ENCODE measurements around the gene ABHD16B.

ABHD16B gene

GRCh38 chr20:63825331-63826118 lies 35.8 kb upstream of the ABHD16B start:
- Histone ChIP-seq H3K79me2 (ENCODE audit: low read length) (no peaks in the 10 kb centered on the region), H3K36me3 (replicated peaks; ENCODE audit: low read depth, low read length) (no peaks in the 10 kb centered on the region), H3K4me3 (ENCODE audit: low read length) (no peak overlapping the region), H4K20me1 (ENCODE audit: insufficient read depth, low read length) (no peaks in the 10 kb centered on the region), H3K27me3 (ENCODE audit: low read depth, low read length) (peaks cover 26% of the 10 kb centered on the region), H3K9me3 (ENCODE audit: insufficient read depth, low read length) (no peaks in the 10 kb centered on the region), H2AFZ (ENCODE audit: low read depth, low read length) (no peak overlapping the region), H3K27ac (ENCODE audit: low read length) (no peak overlapping the region), H3K4me2 (ENCODE audit: low read length) (no peak overlapping the region), H3K9ac (ENCODE audit: low read length) (no peak overlapping the region), H3K4me1 (ENCODE audit: low read length) (peaks cover 21% of the 10 kb centered on the region)
- TF ChIP-seq EZH2phosphoT487 (IDR thresholded peaks at IDR 0.05; ENCODE audit: low read depth): no peak
- TF ChIP-seq, protein P1, sequence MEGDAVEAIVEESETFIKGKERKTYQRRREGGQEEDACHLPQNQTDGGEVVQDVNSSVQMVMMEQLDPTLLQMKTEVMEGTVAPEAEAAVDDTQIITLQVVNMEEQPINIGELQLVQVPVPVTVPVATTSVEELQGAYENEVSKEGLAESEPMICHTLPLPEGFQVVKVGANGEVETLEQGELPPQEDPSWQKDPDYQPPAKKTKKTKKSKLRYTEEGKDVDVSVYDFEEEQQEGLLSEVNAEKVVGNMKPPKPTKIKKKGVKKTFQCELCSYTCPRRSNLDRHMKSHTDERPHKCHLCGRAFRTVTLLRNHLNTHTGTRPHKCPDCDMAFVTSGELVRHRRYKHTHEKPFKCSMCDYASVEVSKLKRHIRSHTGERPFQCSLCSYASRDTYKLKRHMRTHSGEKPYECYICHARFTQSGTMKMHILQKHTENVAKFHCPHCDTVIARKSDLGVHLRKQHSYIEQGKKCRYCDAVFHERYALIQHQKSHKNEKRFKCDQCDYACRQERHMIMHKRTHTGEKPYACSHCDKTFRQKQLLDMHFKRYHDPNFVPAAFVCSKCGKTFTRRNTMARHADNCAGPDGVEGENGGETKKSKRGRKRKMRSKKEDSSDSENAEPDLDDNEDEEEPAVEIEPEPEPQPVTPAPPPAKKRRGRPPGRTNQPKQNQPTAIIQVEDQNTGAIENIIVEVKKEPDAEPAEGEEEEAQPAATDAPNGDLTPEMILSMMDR (IDR thresholded peaks at IDR 0.05; ENCODE audit: low read depth, low read length): no peak

DNA sequence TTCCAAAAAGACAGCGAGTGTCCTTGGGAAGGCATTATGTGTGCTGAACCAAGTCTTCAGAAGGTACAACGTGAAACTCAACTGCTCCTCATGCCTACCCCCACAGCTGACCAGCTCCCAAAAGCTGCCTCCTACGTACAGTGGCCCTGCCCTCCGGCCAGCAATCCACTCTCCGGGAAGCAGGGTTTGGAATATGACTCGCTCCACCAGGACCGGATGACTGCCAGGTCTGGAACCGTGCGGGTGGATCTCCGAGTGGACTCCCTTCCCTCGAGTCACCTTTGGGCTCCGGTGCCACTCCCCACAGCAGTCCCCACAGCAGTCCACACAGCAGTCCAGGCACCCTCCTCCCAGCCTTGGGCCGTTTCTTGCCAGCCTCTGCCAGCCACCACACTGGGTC lies 34.5 kb upstream of the ABHD16B start:
- Histone ChIP-seq H2AFZ (ENCODE audit: low read depth, low read length) (no peak overlapping the region), H4K20me1 (ENCODE audit: insufficient read depth, low read length) (no peaks in the 10 kb centered on the region), H3K9ac (ENCODE audit: low read length) (no peak overlapping the region), H3K79me2 (ENCODE audit: low read length) (no peaks in the 10 kb centered on the region), H3K36me3 (replicated peaks; ENCODE audit: low read depth, low read length) (no peaks in the 10 kb centered on the region), H3K27ac (ENCODE audit: low read length) (no peak overlapping the region), H3K27me3 (ENCODE audit: low read depth, low read length) (peaks cover 26% of the 10 kb centered on the region), H3K4me1 (ENCODE audit: low read length) (peaks cover 14% of the 10 kb centered on the region), H3K9me3 (ENCODE audit: insufficient read depth, low read length) (no peaks in the 10 kb centered on the region), H3K4me2 (ENCODE audit: low read length) (no peak overlapping the region), H3K4me3 (ENCODE audit: low read length) (no peak overlapping the region)
- no peak for TF ChIP-seq EZH2phosphoT487 (IDR thresholded peaks at IDR 0.05; ENCODE audit: low read depth)

DNA sequence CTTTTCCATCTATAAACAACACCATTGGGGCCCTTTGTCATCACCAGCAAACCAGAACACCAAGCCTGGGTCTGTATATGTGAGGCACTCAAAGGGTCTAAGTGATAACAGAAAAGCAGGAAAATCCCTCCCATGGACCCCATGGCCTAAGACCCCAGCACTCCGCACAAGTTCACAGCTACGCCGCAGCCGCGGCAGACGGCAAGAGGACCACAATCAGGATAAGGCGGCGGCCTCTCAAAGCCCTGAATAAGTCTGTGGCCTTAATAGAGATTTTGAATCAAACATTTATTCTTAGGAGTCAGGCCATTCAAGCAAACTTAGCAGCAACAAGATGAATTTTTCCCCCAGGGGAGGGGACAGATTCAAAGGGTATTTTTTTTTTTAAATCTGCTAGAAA lies 33.2 kb upstream of the ABHD16B start:
- H3K27me3 ChIP-seq (ENCODE audit: low read depth, low read length): peaks cover 21% of the 10 kb centered on the region
- H3K36me3 ChIP-seq (replicated peaks; ENCODE audit: low read depth, low read length): no peaks in the 10 kb centered on the region
- no peak for TF ChIP-seq EZH2phosphoT487 (IDR thresholded peaks at IDR 0.05; ENCODE audit: low read depth)
- TF ChIP-seq, protein P1 (IDR thresholded peaks at IDR 0.05; ENCODE audit: low read depth, low read length): no peak
- no peaks in the 10 kb centered on the region for H3K9me3 ChIP-seq (ENCODE audit: insufficient read depth, low read length)
- no peak overlapping the region for H3K4me2 ChIP-seq (ENCODE audit: low read length)
- no peaks in the 10 kb centered on the region for H3K79me2 ChIP-seq (ENCODE audit: low read length)
- H3K27ac ChIP-seq (ENCODE audit: low read length): no peak overlapping the region
- no peak overlapping the region for H3K4me3 ChIP-seq (ENCODE audit: low read length)
- H4K20me1 ChIP-seq (ENCODE audit: insufficient read depth, low read length): no peaks in the 10 kb centered on the region
- no peak overlapping the region for H3K9ac ChIP-seq (ENCODE audit: low read length)
- no peak overlapping the region for H2AFZ ChIP-seq (ENCODE audit: low read depth, low read length)
- peaks cover 11% of the 10 kb centered on the region for H3K4me1 ChIP-seq (ENCODE audit: low read length)

GRCh38 chr20:63828545-63828944 lies 32.8 kb upstream of the ABHD16B start:
- TF ChIP-seq, protein P1 (IDR thresholded peaks at IDR 0.05; ENCODE audit: low read depth, low read length): no peak
- no peak for TF ChIP-seq EZH2phosphoT487 (IDR thresholded peaks at IDR 0.05; ENCODE audit: low read depth)
- no peaks in the 10 kb centered on the region for H4K20me1 ChIP-seq (ENCODE audit: insufficient read depth, low read length)
- no peak overlapping the region for H3K27ac ChIP-seq (ENCODE audit: low read length)
- H3K79me2 ChIP-seq (ENCODE audit: low read length): no peaks in the 10 kb centered on the region
- no peaks in the 10 kb centered on the region for H3K9me3 ChIP-seq (ENCODE audit: insufficient read depth, low read length)
- H3K27me3 ChIP-seq (ENCODE audit: low read depth, low read length): peaks cover 23% of the 10 kb centered on the region
- no peak overlapping the region for H2AFZ ChIP-seq (ENCODE audit: low read depth, low read length)
- H3K36me3 ChIP-seq (replicated peaks; ENCODE audit: low read depth, low read length): no peaks in the 10 kb centered on the region
- no peak overlapping the region for H3K4me2 ChIP-seq (ENCODE audit: low read length)
- H3K9ac ChIP-seq (ENCODE audit: low read length): no peak overlapping the region
- H3K4me1 ChIP-seq (ENCODE audit: low read length): peaks cover 16% of the 10 kb centered on the region
- H3K4me3 ChIP-seq (ENCODE audit: low read length): no peak overlapping the region
